ENCODE measurements around the gene TXN2. TPM values are rescaled to one million over a fixed set of nuclear protein-coding genes. Genes with fewer than 3 reads are reported as not detected.

TXN2 gene
- total and polyA plus RNA-seq, 2 experiments from 2014 or later = 23.0 to 50.3 TPM

GRCh38 chr22:36430863-36431262 lies 50.6 kb downstream of the TXN2 start:
- Histone ChIP-seq H3K27ac (ENCODE audit: low read depth) (no peak overlapping the region), H4K20me1 (replicated peaks; ENCODE audit: insufficient read depth) (no peaks in the 10 kb centered on the region), H3K4me3 (no peak overlapping the region), H3F3A (replicated peaks; ENCODE audit: low read depth) (0 out of 2 replicates have a peak, but pooled peaks cover 6% of the 10 kb centered on the region), H3K9me2 (ENCODE audit: insufficient read depth) (no peaks in the 10 kb centered on the region), H3K4me2 (no peak overlapping the region), H3K27me3 (ENCODE audit: insufficient read depth) (no peaks in the 10 kb centered on the region), H3K36me3 (ENCODE audit: insufficient read depth) (no peaks in the 10 kb centered on the region), H3K4me1 (ENCODE audit: insufficient read depth) (peaks cover 33% of the 10 kb centered on the region), H3K79me2 (replicated peaks; ENCODE audit: insufficient read depth) (no peaks in the 10 kb centered on the region), H2AFZ (no peak overlapping the region)
- Mint-ChIP-seq H3K4me3 (no peak overlapping the region), H3K9me3 (no peaks in the 10 kb centered on the region), H3K27ac (no peak overlapping the region), H3K27me3 (ENCODE audit: insufficient read depth, low read depth, poor library complexity) (peaks cover 22% of the 10 kb centered on the region), H3K36me3 (ENCODE audit: low read depth) (no peaks in the 10 kb centered on the region; the same call in 2 of the 3 replicates), H3K4me1 (peaks cover 38% of the 10 kb centered on the region)
- DNase-seq (ENCODE audit: low spot score) = no peak
- ATAC-seq = no peak
- TF ChIP-seq REST (IDR thresholded peaks at IDR 0.05; ENCODE audit: unreplicated experiment) = no peak
- no peak for TF ChIP-seq ZNF114 (CRISPR knock-in tag; IDR thresholded peaks at IDR 0.05)
- TF ChIP-seq STAT1 (IDR thresholded peaks at IDR 0.05; ENCODE audit: unreplicated experiment) = no peak
- TF ChIP-seq JUNB (IDR thresholded peaks at IDR 0.05; ENCODE audit: unreplicated experiment) = no peak
- TF ChIP-seq ETS1 (IDR thresholded peaks at IDR 0.05) = no peak
- no peak for TF ChIP-seq EZH2 (IDR thresholded peaks at IDR 0.05; ENCODE audit: low read depth, unreplicated experiment)
- TF ChIP-seq EZH2phosphoT487 (IDR thresholded peaks at IDR 0.05; ENCODE audit: unreplicated experiment) = no peak
- TF ChIP-seq POLR2AphosphoS5 (IDR thresholded peaks at IDR 0.05; ENCODE audit: low read depth) = no peak
- no peak for TF ChIP-seq ZNF462 (CRISPR knock-in tag; IDR thresholded peaks at IDR 0.05)
- TF ChIP-seq CTCF (conservative IDR thresholded peaks at IDR 0.05; ENCODE audit: low read depth in 2 of 2) = no peak
- no peak for TF ChIP-seq NANOG (IDR thresholded peaks at IDR 0.05; ENCODE audit: borderline replicate concordance)
- TF ChIP-seq ZNF331 (CRISPR knock-in tag; IDR thresholded peaks at IDR 0.05; ENCODE audit: low read depth) = no peak
- TF ChIP-seq CREB1 (CRISPR knock-in tag; IDR thresholded peaks at IDR 0.05; ENCODE audit: low read depth) = no peak

Measured in GM23338 (cell line).